Stimulated activated memory B cell treated with anti-CD40 and anti-IgM and Interleukin-4, amounts not matched to agents 10 μg/mL and 1 μg/mL and 100 μg/mL, for 72 hours (primary cell): ENCODE results near the gene EPGN.

Experiments used
- ATAC-seq: fragments of 150-1000 bp; cut with Tn5 transposase; 2 replicates; pipeline ENCODE4 v1.10.0; 2021
- H3K27ac Mint-ChIP-seq: one replicate; pipeline ENCODE4 v1.8.0; 2022; ENCODE audit warnings: mild to moderate bottlenecking, mixed read lengths
- H3K27me3 Mint-ChIP-seq: one replicate; pipeline ENCODE4 v1.8.0; 2022; ENCODE audit warnings: mixed read lengths
- H3K36me3 Mint-ChIP-seq: one replicate; pipeline ENCODE4 v1.8.0; 2022; ENCODE audit warnings: mixed read lengths
- H3K4me1 Mint-ChIP-seq: one replicate; pipeline ENCODE4 v1.8.0; 2022; ENCODE audit warnings: mixed read lengths
- H3K4me3 Mint-ChIP-seq: one replicate; pipeline ENCODE4 v1.8.0; 2022; ENCODE audit warnings: mild to moderate bottlenecking, moderate library complexity, mixed read lengths
- H3K9me3 Mint-ChIP-seq: one replicate; pipeline ENCODE4 v1.8.0; 2022; ENCODE audit warnings: mixed read lengths

Gene EPGN

GRCh38 chr4:74308215-74308614 lies at the start of gene EPGN:
Gene EPGN, plus strand, starts transcription at chr4:74308470. Its CDS starts 64 bp downstream, at chr4:74308534.
- H3K9me3 Mint-ChIP-seq: no peaks in the 10 kb centered on the region
- no peak within 1 kb of the TSS for H3K27ac Mint-ChIP-seq

DNA sequence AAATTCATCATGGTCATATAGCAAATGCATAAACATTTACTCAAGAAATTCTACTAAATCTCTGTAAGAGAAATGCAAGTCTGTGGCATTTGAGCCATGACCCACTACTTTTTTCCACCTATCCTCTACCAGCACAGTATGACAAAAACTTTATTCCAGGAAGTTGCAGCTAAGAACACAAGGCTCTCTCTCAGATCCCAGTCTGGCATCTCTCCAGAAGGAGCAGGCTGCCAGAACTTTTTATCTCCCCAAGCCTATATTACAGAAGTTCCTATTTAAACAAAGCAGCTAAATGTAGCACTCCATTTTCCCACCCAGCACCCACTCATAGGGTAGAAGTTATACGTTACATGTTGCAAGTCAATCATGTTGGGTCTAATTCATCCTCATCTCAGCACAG lies 49.3 kb upstream of the EPGN start:
- Mint-ChIP-seq H3K9me3 (no peaks in the 10 kb centered on the region), H3K4me1 (peaks cover 8% of the 10 kb centered on the region), H3K27ac (no peak overlapping the region), H3K4me3 (no peak overlapping the region), H3K36me3 (peaks cover under 1% of the 10 kb centered on the region), H3K27me3 (no peaks in the 10 kb centered on the region)
- no peak for ATAC-seq

More at GRCh38 chr4:74308215-74308614, at the start of gene EPGN:
- ATAC-seq: no peak
- H3K27me3 Mint-ChIP-seq: no peaks in the 10 kb centered on the region
- no peaks in the 10 kb centered on the region for H3K4me1 Mint-ChIP-seq
- H3K36me3 Mint-ChIP-seq: no peaks in the 10 kb centered on the region
- H3K4me3 Mint-ChIP-seq: no peak within 1 kb of the TSS

GRCh38 chr4:74260036-74260435 lies 48.2 kb upstream of the EPGN start:
- Mint-ChIP-seq H3K9me3 (no peaks in the 10 kb centered on the region), H3K4me1 (peaks cover 8% of the 10 kb centered on the region), H3K4me3 (no peak overlapping the region), H3K36me3 (no peaks in the 10 kb centered on the region), H3K27ac (no peak overlapping the region), H3K27me3 (no peaks in the 10 kb centered on the region)
- ATAC-seq: peak; percentile 31

GRCh38 chr4:74262522-74262921 lies 45.7 kb upstream of the EPGN start:
- peaks cover 8% of the 10 kb centered on the region for H3K4me1 Mint-ChIP-seq
- no peaks in the 10 kb centered on the region for H3K9me3 Mint-ChIP-seq
- H3K27ac Mint-ChIP-seq: no peak overlapping the region
- no peak overlapping the region for H3K4me3 Mint-ChIP-seq
- no peaks in the 10 kb centered on the region for H3K36me3 Mint-ChIP-seq
- no peaks in the 10 kb centered on the region for H3K27me3 Mint-ChIP-seq
- no peak for ATAC-seq

DNA sequence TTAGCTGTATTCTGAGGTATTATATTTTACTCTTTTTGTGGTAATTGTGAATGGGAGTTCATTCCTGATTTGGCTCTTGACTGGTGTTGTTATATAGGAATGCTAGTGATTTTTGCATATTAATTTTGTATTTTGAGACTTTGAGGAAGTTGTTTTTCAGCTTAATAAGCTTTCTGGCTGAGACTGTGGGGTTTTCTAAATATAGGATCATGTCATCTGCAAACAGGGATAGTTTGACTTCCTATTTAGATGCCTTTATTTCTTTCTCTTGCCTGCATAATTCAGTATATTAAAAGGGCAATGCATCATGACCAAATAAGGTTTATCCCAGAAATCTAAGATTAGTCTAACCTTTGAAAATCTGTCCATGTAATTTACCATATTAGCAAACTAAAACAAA lies 44.7 kb upstream of the EPGN start:
- no peak for ATAC-seq
- no peak overlapping the region for H3K27ac Mint-ChIP-seq
- no peaks in the 10 kb centered on the region for H3K9me3 Mint-ChIP-seq
- H3K4me3 Mint-ChIP-seq: no peak overlapping the region
- H3K36me3 Mint-ChIP-seq: no peaks in the 10 kb centered on the region
- H3K4me1 Mint-ChIP-seq: peaks cover 8% of the 10 kb centered on the region
- H3K27me3 Mint-ChIP-seq: no peaks in the 10 kb centered on the region

GRCh38 chr4:74266081-74266480 lies 42.2 kb upstream of the EPGN start:
- no peaks in the 10 kb centered on the region for H3K36me3 Mint-ChIP-seq
- no peak overlapping the region for H3K4me3 Mint-ChIP-seq
- no peak overlapping the region for H3K27ac Mint-ChIP-seq
- peaks cover 8% of the 10 kb centered on the region for H3K4me1 Mint-ChIP-seq
- H3K9me3 Mint-ChIP-seq: no peaks in the 10 kb centered on the region
- no peak for ATAC-seq
- no peaks in the 10 kb centered on the region for H3K27me3 Mint-ChIP-seq

DNA sequence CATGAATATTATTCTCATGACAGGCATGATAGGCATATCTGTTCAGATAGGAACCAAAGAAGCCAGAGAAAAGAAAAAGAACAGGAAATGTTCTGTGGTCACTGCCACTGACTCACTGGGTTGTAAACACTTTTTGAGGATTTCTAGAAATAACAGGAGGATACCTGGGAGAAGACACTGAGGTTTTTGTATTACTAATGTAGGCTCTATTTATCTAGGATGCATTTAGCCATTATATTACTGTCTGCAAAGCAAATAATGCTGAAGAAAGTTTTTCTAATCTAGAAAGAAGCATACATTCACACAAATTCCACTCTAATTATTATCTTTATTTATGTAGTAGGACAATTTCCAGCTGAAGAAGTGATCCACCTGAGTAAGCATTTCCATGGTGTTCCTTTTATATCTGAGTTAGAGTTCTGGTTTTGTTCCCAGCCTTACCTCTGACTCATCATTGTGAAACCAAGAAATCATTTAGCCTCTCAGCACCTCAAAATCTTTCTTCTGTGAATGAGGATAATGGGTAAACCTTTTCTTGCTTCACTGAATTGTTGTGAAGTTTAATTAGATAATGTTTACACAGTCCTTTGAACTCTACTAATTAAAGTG lies 40.2 kb upstream of the EPGN start:
- Mint-ChIP-seq H3K9me3 (no peaks in the 10 kb centered on the region), H3K36me3 (no peaks in the 10 kb centered on the region), H3K27me3 (no peaks in the 10 kb centered on the region), H3K27ac (no peak overlapping the region), H3K4me1 (peaks cover 6% of the 10 kb centered on the region), H3K4me3 (no peak overlapping the region)
- ATAC-seq: no peak

GRCh38 chr4:74268643-74269042 lies 39.6 kb upstream of the EPGN start:
- ATAC-seq: no peak
- H3K27ac Mint-ChIP-seq: no peak overlapping the region
- H3K27me3 Mint-ChIP-seq: no peaks in the 10 kb centered on the region
- H3K9me3 Mint-ChIP-seq: no peaks in the 10 kb centered on the region
- H3K36me3 Mint-ChIP-seq: no peaks in the 10 kb centered on the region
- peaks cover under 1% of the 10 kb centered on the region for H3K4me1 Mint-ChIP-seq
- H3K4me3 Mint-ChIP-seq: no peak overlapping the region

DNA sequence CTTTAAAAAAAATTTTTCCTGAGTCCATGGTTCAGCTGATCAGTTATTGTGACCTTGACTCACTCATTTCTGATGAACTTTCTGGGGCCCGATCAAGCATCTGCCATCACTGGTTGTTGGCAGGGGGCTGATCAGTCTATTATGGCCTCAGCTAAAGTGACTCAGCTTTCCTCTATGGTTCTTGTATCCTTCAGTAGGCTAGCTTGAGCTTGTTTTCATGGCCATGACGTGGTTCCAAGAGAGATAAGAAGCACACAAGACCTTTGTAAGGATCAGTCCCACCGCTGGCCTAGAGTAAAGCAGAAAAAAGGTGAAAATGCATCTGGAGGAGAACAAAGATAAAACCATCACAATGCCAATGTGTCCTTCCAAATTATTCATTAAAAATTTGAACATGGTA lies 29.8 kb upstream of the EPGN start:
- Mint-ChIP-seq H3K27me3 (no peaks in the 10 kb centered on the region), H3K36me3 (peaks cover 13% of the 10 kb centered on the region), H3K27ac (no peak overlapping the region), H3K9me3 (no peaks in the 10 kb centered on the region), H3K4me3 (no peak overlapping the region), H3K4me1 (no peaks in the 10 kb centered on the region)
- no peak for ATAC-seq

GRCh38 chr4:74279716-74280115 lies 28.6 kb upstream of the EPGN start:
- ATAC-seq: no peak
- no peaks in the 10 kb centered on the region for H3K4me1 Mint-ChIP-seq
- no peak overlapping the region for H3K27ac Mint-ChIP-seq
- H3K9me3 Mint-ChIP-seq: no peaks in the 10 kb centered on the region
- H3K4me3 Mint-ChIP-seq: no peak overlapping the region
- peaks cover 17% of the 10 kb centered on the region for H3K36me3 Mint-ChIP-seq
- H3K27me3 Mint-ChIP-seq: no peaks in the 10 kb centered on the region

DNA sequence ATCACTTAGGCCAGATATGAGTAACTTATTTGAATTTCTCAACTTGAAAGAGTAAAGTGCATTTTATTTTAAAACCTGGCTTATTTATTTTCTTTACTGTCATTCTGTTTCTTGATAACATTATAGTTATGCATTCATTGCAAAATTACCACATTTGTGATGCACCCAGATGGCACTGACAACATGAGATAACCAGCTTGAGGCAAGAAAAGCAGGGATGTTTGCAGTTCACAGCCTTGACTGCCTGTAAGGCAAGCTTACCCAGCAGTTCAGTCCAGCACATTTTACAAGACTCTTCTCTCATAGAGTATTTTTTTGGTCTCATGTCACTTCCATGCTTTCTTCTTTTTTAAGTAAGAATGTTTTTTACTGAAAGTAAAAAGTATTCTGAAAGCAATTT lies 25.3 kb upstream of the EPGN start:
- H3K4me3 Mint-ChIP-seq: no peak overlapping the region
- no peaks in the 10 kb centered on the region for H3K9me3 Mint-ChIP-seq
- H3K27me3 Mint-ChIP-seq: no peaks in the 10 kb centered on the region
- no peak overlapping the region for H3K27ac Mint-ChIP-seq
- peaks cover 17% of the 10 kb centered on the region for H3K36me3 Mint-ChIP-seq
- ATAC-seq: no peak
- no peaks in the 10 kb centered on the region for H3K4me1 Mint-ChIP-seq

DNA sequence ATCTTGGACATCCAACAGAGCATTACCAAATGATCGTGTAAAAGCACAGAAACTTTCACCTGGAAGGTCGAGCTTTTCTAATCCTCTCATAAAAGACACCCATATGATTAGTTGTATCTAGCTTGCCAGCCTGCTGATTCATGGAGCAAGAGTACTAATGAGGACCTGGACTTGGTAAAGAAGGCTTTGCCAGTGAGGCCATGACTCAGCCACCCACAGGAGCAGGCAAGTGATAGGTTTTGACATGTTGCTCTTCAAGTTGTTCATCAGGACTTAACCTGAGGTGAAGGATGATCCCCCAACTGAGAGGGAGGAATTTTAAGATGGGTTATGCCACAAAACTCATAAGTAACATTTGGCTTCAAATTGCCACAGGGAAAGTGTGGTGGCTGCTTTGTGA lies 24.7 kb upstream of the EPGN start:
- no peak overlapping the region for H3K27ac Mint-ChIP-seq
- ATAC-seq: no peak
- no peaks in the 10 kb centered on the region for H3K9me3 Mint-ChIP-seq
- no peaks in the 10 kb centered on the region for H3K4me1 Mint-ChIP-seq
- no peak overlapping the region for H3K4me3 Mint-ChIP-seq
- H3K27me3 Mint-ChIP-seq: no peaks in the 10 kb centered on the region
- H3K36me3 Mint-ChIP-seq: peaks cover 17% of the 10 kb centered on the region

- no peak for ATAC-seq
- Mint-ChIP-seq H3K27me3 (no peaks in the 10 kb centered on the region), H3K4me1 (no peaks in the 10 kb centered on the region), H3K27ac (no peak overlapping the region), H3K36me3 (peaks cover 17% of the 10 kb centered on the region), H3K4me3 (no peak overlapping the region), H3K9me3 (no peaks in the 10 kb centered on the region)
These were observed 24.2 kb upstream of the EPGN start for GRCh38 chr4:74284053-74284452.

GRCh38 chr4:74287164-74287563 lies 21.1 kb upstream of the EPGN start:
- no peak overlapping the region for H3K27ac Mint-ChIP-seq
- no peaks in the 10 kb centered on the region for H3K4me1 Mint-ChIP-seq
- peaks cover 6% of the 10 kb centered on the region for H3K36me3 Mint-ChIP-seq
- no peaks in the 10 kb centered on the region for H3K27me3 Mint-ChIP-seq
- peaks cover 3% of the 10 kb centered on the region for H3K9me3 Mint-ChIP-seq
- no peak overlapping the region for H3K4me3 Mint-ChIP-seq
- ATAC-seq: no peak

- Mint-ChIP-seq H3K4me3 (no peak overlapping the region), H3K9me3 (peaks cover 3% of the 10 kb centered on the region), H3K27me3 (no peaks in the 10 kb centered on the region), H3K4me1 (no peaks in the 10 kb centered on the region), H3K36me3 (peaks cover 6% of the 10 kb centered on the region), H3K27ac (no peak overlapping the region)
- ATAC-seq: no peak
These were observed 20.5 kb upstream of the EPGN start for GRCh38 chr4:74287791-74288190.

- Mint-ChIP-seq H3K27me3 (no peaks in the 10 kb centered on the region), H3K36me3 (no peaks in the 10 kb centered on the region), H3K4me1 (no peaks in the 10 kb centered on the region), H3K4me3 (no peak overlapping the region), H3K27ac (no peak overlapping the region), H3K9me3 (peaks cover 3% of the 10 kb centered on the region)
- no peak for ATAC-seq
These were observed 16.8 kb upstream of the EPGN start for GRCh38 chr4:74291471-74291870.
